HAP-1 (cell line): ENCODE measurements around the gene ZBTB17.

Source experiments
- DNase-seq, 2 experiments: peaks; one replicate each; pipeline ENCODE4 v3.0.0-alpha.2; 2016 to 2020; ENCODE audit warnings: low spot score in 2 of 2
- H3K27me3 ChIP-seq: fragments of 250-450 bp; sonication (Bioruptor Pico); 2 replicates; pipeline ENCODE4 v1.5.1; 2020; ENCODE audit warnings: low read depth, mild to moderate bottlenecking, moderate library complexity
- H3K36me3 ChIP-seq: fragments of 250-450 bp; sonication (Bioruptor Pico); replicated peaks from 2 replicates; pipeline ENCODE4 v1.5.1; 2020; ENCODE audit warnings: mild to moderate bottlenecking
- H3K4me1 ChIP-seq: fragments of 250-450 bp; sonication (Bioruptor Pico); 2 replicates; pipeline ENCODE4 v1.5.1; 2020; ENCODE audit warnings: mild to moderate bottlenecking
- H3K4me3 ChIP-seq: fragments of 250-450 bp; sonication (Bioruptor Pico); 2 replicates; pipeline ENCODE4 v1.5.1; 2020; ENCODE audit warnings: mild to moderate bottlenecking, moderate library complexity
- H3K9me3 ChIP-seq: fragments of 250-450 bp; sonication (Bioruptor Pico); 2 replicates; pipeline ENCODE4 v1.5.1; 2020; ENCODE audit warnings: mild to moderate bottlenecking, moderate library complexity
- in situ Hi-C: fragments of 300-500 bp; cut with MboI; formaldehyde crosslinking; loops from 3 replicates; pipeline ENCODE4 v1.14.3; 2020; ENCODE audit warnings: low sequenced_read_pairs, inconsistent platforms, mixed read lengths

ZBTB17 gene

GRCh38 chr1:15968172-15968571 lies 7.7 kb downstream of the ZBTB17 start:
- peaks cover 9% of the 10 kb centered on the region; the same call in 1 of the 2 replicates for H3K9me3 ChIP-seq
- H3K27me3 ChIP-seq: no peaks in the 10 kb centered on the region
- peaks cover 21% of the 10 kb centered on the region for H3K36me3 ChIP-seq
- in situ Hi-C loops: no loop called here
- no peak for DNase-seq
- no peak overlapping the region for H3K4me3 ChIP-seq
- no peaks in the 10 kb centered on the region; the same call in 1 of the 2 replicates for H3K4me1 ChIP-seq

GRCh38 chr1:15966956-15967344 lies 9.0 kb downstream of the ZBTB17 start:
- Histone ChIP-seq H3K9me3 (peaks cover 9% of the 10 kb centered on the region; the same call in 1 of the 2 replicates), H3K4me3 (no peak overlapping the region), H3K27me3 (no peaks in the 10 kb centered on the region), H3K36me3 (peaks cover 11% of the 10 kb centered on the region), H3K4me1 (no peaks in the 10 kb centered on the region; the same call in 1 of the 2 replicates)
- DNase-seq: no peak
- in situ Hi-C loops: no loop called here

- peaks cover 11% of the 10 kb centered on the region for H3K36me3 ChIP-seq
- H3K4me1 ChIP-seq: no peaks in the 10 kb centered on the region; the same call in 1 of the 2 replicates
- DNase-seq: no peak
- no peak overlapping the region for H3K4me3 ChIP-seq
- in situ Hi-C loops: no loop called here
- H3K27me3 ChIP-seq: no peaks in the 10 kb centered on the region
- peaks cover 9% of the 10 kb centered on the region; the same call in 1 of the 2 replicates for H3K9me3 ChIP-seq
These were observed 9.6 kb downstream of the ZBTB17 start for GRCh38 chr1:15966081-15966955.

GRCh38 chr1:15965228-15965767 lies 10.6 kb downstream of the ZBTB17 start:
- H3K27me3 ChIP-seq: no peaks in the 10 kb centered on the region
- no peak overlapping the region for H3K4me3 ChIP-seq
- in situ Hi-C loops: no loop called here
- H3K36me3 ChIP-seq: peaks cover 11% of the 10 kb centered on the region
- H3K4me1 ChIP-seq: no peaks in the 10 kb centered on the region; the same call in 1 of the 2 replicates
- DNase-seq: no peak
- peaks cover 9% of the 10 kb centered on the region; the same call in 1 of the 2 replicates for H3K9me3 ChIP-seq

- Histone ChIP-seq H3K4me1 (no peaks in the 10 kb centered on the region; the same call in 1 of the 2 replicates), H3K27me3 (no peaks in the 10 kb centered on the region), H3K9me3 (peaks cover 4% of the 10 kb centered on the region; the same call in 1 of the 2 replicates), H3K36me3 (peaks cover 6% of the 10 kb centered on the region), H3K4me3 (no peak overlapping the region)
- in situ Hi-C loops: no loop called here
- DNase-seq: no peak
These were observed 11.8 kb downstream of the ZBTB17 start for GRCh38 chr1:15963968-15964648.

- no peaks in the 10 kb centered on the region for H3K27me3 ChIP-seq
- in situ Hi-C loops: no loop called here
- no peaks in the 10 kb centered on the region for H3K9me3 ChIP-seq
- H3K4me1 ChIP-seq: no peaks in the 10 kb centered on the region; the same call in 1 of the 2 replicates
- peaks cover under 1% of the 10 kb centered on the region; the same call in 1 of the 2 replicates for H3K36me3 ChIP-seq
- no peak overlapping the region for H3K4me3 ChIP-seq
- no peak for DNase-seq
These were observed 12.4 kb downstream of the ZBTB17 start for GRCh38 chr1:15963363-15963967.

GRCh38 chr1:15962671-15963362 lies 13.1 kb downstream of the ZBTB17 start:
- H3K36me3 ChIP-seq: no peaks in the 10 kb centered on the region
- in situ Hi-C loops: no loop called here
- H3K4me1 ChIP-seq: no peaks in the 10 kb centered on the region; the same call in 1 of the 2 replicates
- no peaks in the 10 kb centered on the region for H3K27me3 ChIP-seq
- no peaks in the 10 kb centered on the region for H3K9me3 ChIP-seq
- H3K4me3 ChIP-seq: no peak overlapping the region
- DNase-seq: no peak

- Histone ChIP-seq H3K4me3 (no peak overlapping the region), H3K4me1 (no peaks in the 10 kb centered on the region; the same call in 1 of the 2 replicates), H3K36me3 (no peaks in the 10 kb centered on the region), H3K9me3 (no peaks in the 10 kb centered on the region), H3K27me3 (no peaks in the 10 kb centered on the region)
- no peak for DNase-seq
- in situ Hi-C loops: no loop called here
These were observed 13.7 kb downstream of the ZBTB17 start for GRCh38 chr1:15962176-15962575.

GRCh38 chr1:15961492-15961891 lies 14.4 kb downstream of the ZBTB17 start:
- no peaks in the 10 kb centered on the region for H3K9me3 ChIP-seq
- H3K4me3 ChIP-seq: no peak overlapping the region
- H3K27me3 ChIP-seq: no peaks in the 10 kb centered on the region
- in situ Hi-C loops: no loop called here
- H3K36me3 ChIP-seq: no peaks in the 10 kb centered on the region
- DNase-seq: no peak
- H3K4me1 ChIP-seq: no peaks in the 10 kb centered on the region; the same call in 1 of the 2 replicates

GRCh38 chr1:15960808-15961207 lies 15.1 kb downstream of the ZBTB17 start:
- in situ Hi-C loops: no loop called here
- no peak overlapping the region for H3K4me3 ChIP-seq
- DNase-seq: no peak
- no peaks in the 10 kb centered on the region; the same call in 1 of the 2 replicates for H3K4me1 ChIP-seq
- no peaks in the 10 kb centered on the region; the same call in 1 of the 2 replicates for H3K36me3 ChIP-seq
- no peaks in the 10 kb centered on the region for H3K9me3 ChIP-seq
- no peaks in the 10 kb centered on the region for H3K27me3 ChIP-seq

- H3K4me3 ChIP-seq: no peak overlapping the region
- H3K4me1 ChIP-seq: no peaks in the 10 kb centered on the region; the same call in 1 of the 2 replicates
- no peak for DNase-seq
- no peaks in the 10 kb centered on the region for H3K27me3 ChIP-seq
- in situ Hi-C loops: no loop called here
- H3K36me3 ChIP-seq: no peaks in the 10 kb centered on the region; the same call in 1 of the 2 replicates
- H3K9me3 ChIP-seq: no peaks in the 10 kb centered on the region
These were observed 16.0 kb downstream of the ZBTB17 start for GRCh38 chr1:15959827-15960446.

- in situ Hi-C loops: no loop called here
- no peak overlapping the region for H3K4me3 ChIP-seq
- no peak for DNase-seq
- H3K36me3 ChIP-seq: no peaks in the 10 kb centered on the region; the same call in none of the 2 replicates
- no peaks in the 10 kb centered on the region for H3K27me3 ChIP-seq
- no peaks in the 10 kb centered on the region; the same call in 1 of the 2 replicates for H3K4me1 ChIP-seq
- H3K9me3 ChIP-seq: no peaks in the 10 kb centered on the region
These were observed 16.5 kb downstream of the ZBTB17 start for GRCh38 chr1:15959424-15959823.
